Breast epithelium (tissue), 4 donors: ENCODE results near the gene OSTM1. TPM values are rescaled to one million over a fixed set of nuclear protein-coding genes. Genes with fewer than 3 reads are reported as not detected.

Experiments used
- DNase-seq, 2 donors: peaks; one replicate each; pipeline ENCODE4 v3.0.0-alpha.2; 2019; ENCODE audit warnings: low spot score in 2 of 2
- H3K27ac ChIP-seq, 2 donors: fragments of 200-600 bp; sonication (generic) in 1 of 2; one replicate each; pipeline ENCODE4 v1.5.1; 2016 to 2019; ENCODE audit warnings: mild to moderate bottlenecking in 1 of 2
- H3K27me3 ChIP-seq, 2 donors: fragments of 200-600 bp; sonication (generic) in 1 of 2; one replicate each; pipeline versions ENCODE4 v1.5.1 to v1.6.0; 2017 to 2019; ENCODE audit warnings: control low read depth in 1 of 2, mild to moderate bottlenecking in 1 of 2
- H3K36me3 ChIP-seq: fragments of 200-600 bp; one replicate; pipeline ENCODE4 v1.5.1; 2019
- H3K4me1 ChIP-seq, 2 donors: fragments of 200-600 bp; sonication (generic); one replicate each; pipeline ENCODE4 v1.5.1; 2016 to 2019; ENCODE audit warnings: control low read depth in 1 of 2
- H3K4me3 ChIP-seq, 3 donors: fragments of 200-600 bp; sonication (generic); 1 replicate in 2 of 3; 2 replicates in 1 of 3; pipeline ENCODE4 v1.5.1; 2016 to 2019; ENCODE audit warnings: mild to moderate bottlenecking in 3 of 3, moderate library complexity in 2 of 3
- H3K9me3 ChIP-seq, 2 donors: fragments of 200-600 bp; sonication (generic) in 1 of 2; one replicate each; pipeline ENCODE4 v1.5.1; 2016 to 2019; ENCODE audit warnings: control low read depth in 1 of 2
- POLR2A ChIP-seq: fragments of 450-650 bp; IDR thresholded peaks from one replicate; pipeline ENCODE4 v1.6.1; 2016; ENCODE audit warnings: antibody characterized with exemption, mild to moderate bottlenecking, moderate library complexity
- POLR2AphosphoS5 ChIP-seq, 3 donors: sonication (generic); formaldehyde crosslinking; IDR thresholded peaks; one replicate each; pipeline ENCODE4 v1.6.1; 2017; ENCODE audit warnings: antibody characterized with exemption in 3 of 3
- intact Hi-C: fragments of 100-400 bp; cut with DNase I; formaldehyde crosslinking; loops from one replicate; pipeline ENCODE4 v1.15.1; 2023; ENCODE audit warnings: low total_unique reads
- total RNA-seq, 3 donors: library from RNA; depleted of rRNA; stranded (reverse); fragments of >200 nt; gene quantifications; one replicate each; pipeline ENCODE4 v1.1.0, GENCODE V29; 2016
- TF ChIP-seq, protein P1 (sequence below), 3 donors: fragments of 450-650 bp; IDR thresholded peaks; one replicate each; pipeline ENCODE4 v1.5.1; 2016 to 2017; ENCODE audit warnings: antibody characterized with exemption in 3 of 3, mild to moderate bottlenecking in 3 of 3, moderate library complexity in 3 of 3

Gene OSTM1
- total RNA-seq, 3 donors from 2014 or later, result 27.1 to 75.2 (median 36.7) TPM

DNA sequence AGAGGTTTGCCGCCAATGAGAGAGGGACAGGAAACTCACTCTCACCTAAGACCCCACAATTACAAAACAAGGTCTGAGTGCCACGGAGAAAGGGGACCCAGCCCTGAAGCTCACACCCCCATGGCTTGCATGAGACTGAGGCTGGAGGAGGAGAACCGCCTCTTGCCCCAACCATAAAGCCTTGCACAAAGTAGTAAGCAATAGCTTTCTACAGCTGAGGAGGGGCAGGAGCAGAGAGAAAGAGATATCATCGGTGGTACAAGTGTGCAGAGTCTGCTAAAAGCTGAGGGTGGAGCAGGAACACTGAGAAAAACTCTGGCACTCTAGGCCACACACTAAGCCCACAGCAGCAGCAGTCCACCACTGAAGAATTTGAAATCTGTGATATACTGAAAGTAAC lies 37.7 kb downstream of the OSTM1 start:
- Histone ChIP-seq H3K27me3 (no peaks in the 10 kb centered on the region), H3K9me3 (no peaks in the 10 kb centered on the region), H3K4me1 (no peaks in the 10 kb centered on the region), H3K36me3 (no peaks in the 10 kb centered on the region), H3K4me3 (no peak overlapping the region), H3K27ac (no peak overlapping the region)
- intact Hi-C loops, result loop anchor here (5.0 kb wide), 1 partner anchor 1625 kb away; no protein-coding TSS in a partner anchor
- no peak for TF ChIP-seq POLR2A
- TF ChIP-seq POLR2AphosphoS5 (IDR thresholded peaks at IDR 0.05), result no peak
- TF ChIP-seq, protein P1, sequence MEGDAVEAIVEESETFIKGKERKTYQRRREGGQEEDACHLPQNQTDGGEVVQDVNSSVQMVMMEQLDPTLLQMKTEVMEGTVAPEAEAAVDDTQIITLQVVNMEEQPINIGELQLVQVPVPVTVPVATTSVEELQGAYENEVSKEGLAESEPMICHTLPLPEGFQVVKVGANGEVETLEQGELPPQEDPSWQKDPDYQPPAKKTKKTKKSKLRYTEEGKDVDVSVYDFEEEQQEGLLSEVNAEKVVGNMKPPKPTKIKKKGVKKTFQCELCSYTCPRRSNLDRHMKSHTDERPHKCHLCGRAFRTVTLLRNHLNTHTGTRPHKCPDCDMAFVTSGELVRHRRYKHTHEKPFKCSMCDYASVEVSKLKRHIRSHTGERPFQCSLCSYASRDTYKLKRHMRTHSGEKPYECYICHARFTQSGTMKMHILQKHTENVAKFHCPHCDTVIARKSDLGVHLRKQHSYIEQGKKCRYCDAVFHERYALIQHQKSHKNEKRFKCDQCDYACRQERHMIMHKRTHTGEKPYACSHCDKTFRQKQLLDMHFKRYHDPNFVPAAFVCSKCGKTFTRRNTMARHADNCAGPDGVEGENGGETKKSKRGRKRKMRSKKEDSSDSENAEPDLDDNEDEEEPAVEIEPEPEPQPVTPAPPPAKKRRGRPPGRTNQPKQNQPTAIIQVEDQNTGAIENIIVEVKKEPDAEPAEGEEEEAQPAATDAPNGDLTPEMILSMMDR (IDR thresholded peaks at IDR 0.05), result no peak
- no peak for DNase-seq

GRCh38 chr6:108031968-108032367 lies 42.6 kb downstream of the OSTM1 start:
- intact Hi-C loops, result no loop called here
- no peak overlapping the region for H3K4me3 ChIP-seq
- DNase-seq, result no peak
- TF ChIP-seq POLR2AphosphoS5 (IDR thresholded peaks at IDR 0.05), result no peak
- TF ChIP-seq, protein P1 (IDR thresholded peaks at IDR 0.05), result no peak
- no peak overlapping the region for H3K27ac ChIP-seq
- no peaks in the 10 kb centered on the region for H3K9me3 ChIP-seq
- no peaks in the 10 kb centered on the region for H3K36me3 ChIP-seq
- H3K4me1 ChIP-seq, result no peaks in the 10 kb centered on the region
- H3K27me3 ChIP-seq, result no peaks in the 10 kb centered on the region

DNA sequence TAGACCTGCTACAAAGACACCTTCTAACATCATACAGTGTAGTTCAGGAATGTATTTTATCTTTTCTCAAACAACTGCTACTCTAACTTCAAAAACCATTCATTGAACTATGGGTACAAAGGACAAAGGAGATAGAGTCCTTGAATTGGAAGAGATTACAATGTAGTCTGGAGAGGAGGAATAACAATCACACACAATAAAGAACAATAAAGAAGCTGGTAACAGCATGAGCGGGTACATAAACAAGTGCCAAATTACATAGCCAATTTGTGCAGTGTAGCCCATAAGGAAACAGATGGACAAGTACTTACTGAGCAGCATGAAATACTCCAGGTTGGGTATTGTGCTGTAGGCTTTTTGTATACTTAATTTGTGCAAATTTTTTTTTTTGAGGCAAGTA lies 44.3 kb downstream of the OSTM1 start:
- H3K4me3 ChIP-seq, result no peak overlapping the region
- TF ChIP-seq POLR2A, result no peak
- TF ChIP-seq, protein P1 (IDR thresholded peaks at IDR 0.05), result no peak
- no peak for TF ChIP-seq POLR2AphosphoS5 (IDR thresholded peaks at IDR 0.05)
- DNase-seq, result no peak
- H3K36me3 ChIP-seq, result no peaks in the 10 kb centered on the region
- H3K4me1 ChIP-seq, result no peaks in the 10 kb centered on the region
- H3K27me3 ChIP-seq, result no peaks in the 10 kb centered on the region
- intact Hi-C loops, result no loop called here
- H3K9me3 ChIP-seq, result no peaks in the 10 kb centered on the region
- no peak overlapping the region for H3K27ac ChIP-seq

DNA sequence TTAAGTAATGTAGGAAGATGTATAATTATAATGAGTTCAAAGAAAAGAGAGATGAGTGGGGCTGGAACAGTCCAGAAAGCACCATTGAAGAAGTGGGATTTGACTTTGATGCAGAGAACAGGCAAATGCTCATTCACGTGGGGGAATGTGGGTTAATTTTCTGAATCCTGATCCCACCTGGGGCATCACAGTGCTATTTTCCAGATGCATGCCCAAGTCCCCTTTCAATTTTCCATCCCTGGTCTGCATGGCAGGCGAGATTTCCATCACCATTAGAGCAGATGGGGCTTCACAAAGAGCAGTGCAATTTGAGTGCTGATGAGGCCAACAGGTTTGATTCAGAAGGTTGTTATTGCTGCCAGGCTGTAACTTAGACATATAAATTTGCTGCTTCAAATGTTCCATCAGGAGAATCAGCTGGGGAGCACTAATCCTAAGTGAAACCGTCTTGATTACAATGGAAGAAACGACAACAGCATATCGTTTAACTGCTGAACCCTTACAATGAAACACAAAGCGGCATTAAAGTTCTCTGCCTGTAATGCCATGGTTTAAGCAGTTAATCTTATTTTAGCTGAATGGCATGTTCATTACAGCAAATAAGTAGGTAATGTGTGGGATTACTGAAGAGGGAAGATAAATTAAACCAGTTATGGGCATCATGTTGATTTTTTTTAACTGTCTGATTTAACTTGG lies 45.2 kb downstream of the OSTM1 start:
- H3K27me3 ChIP-seq, result no peaks in the 10 kb centered on the region
- no peak for TF ChIP-seq POLR2AphosphoS5 (IDR thresholded peaks at IDR 0.05)
- TF ChIP-seq, protein P1 (IDR thresholded peaks at IDR 0.05), result no peak
- no peak for TF ChIP-seq POLR2A
- H3K9me3 ChIP-seq, result no peaks in the 10 kb centered on the region
- no peak for DNase-seq
- no peak overlapping the region for H3K4me3 ChIP-seq
- H3K4me1 ChIP-seq, result no peaks in the 10 kb centered on the region
- no peak overlapping the region for H3K27ac ChIP-seq
- no peaks in the 10 kb centered on the region for H3K36me3 ChIP-seq
- intact Hi-C loops, result no loop called here

DNA sequence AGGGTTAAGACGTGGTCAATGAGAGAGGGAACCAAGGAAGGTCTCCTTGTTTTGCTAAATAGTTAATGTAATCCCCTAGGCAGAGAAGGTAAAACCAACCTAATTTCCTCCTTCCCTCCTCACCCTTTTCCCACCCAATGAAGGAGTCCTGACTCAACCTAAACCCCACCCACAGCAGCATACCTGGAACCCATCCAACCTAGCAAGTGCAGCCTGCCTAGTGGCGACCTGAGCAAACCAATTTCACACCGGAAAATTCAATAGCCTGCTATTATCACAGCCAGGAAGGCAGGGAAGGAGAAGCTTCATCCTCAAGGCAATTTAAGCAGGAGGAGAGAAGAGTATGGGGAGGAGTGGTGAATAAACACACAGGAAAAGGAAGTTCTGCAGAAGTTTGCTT lies 46.9 kb downstream of the OSTM1 start:
- H3K9me3 ChIP-seq, result no peaks in the 10 kb centered on the region
- DNase-seq, result no peak
- no peaks in the 10 kb centered on the region for H3K36me3 ChIP-seq
- H3K27ac ChIP-seq, result no peak overlapping the region
- no peaks in the 10 kb centered on the region for H3K4me1 ChIP-seq
- H3K27me3 ChIP-seq, result no peaks in the 10 kb centered on the region
- H3K4me3 ChIP-seq, result no peak overlapping the region
- intact Hi-C loops, result no loop called here
- TF ChIP-seq POLR2A, result no peak
- TF ChIP-seq POLR2AphosphoS5 (IDR thresholded peaks at IDR 0.05), result no peak
- TF ChIP-seq, protein P1 (IDR thresholded peaks at IDR 0.05), result no peak
